HEK293 (cell line): ENCODE results near the gene TSPOAP1.

ENCODE experiments used
- CTCF ChIP-seq: fragments of 450-650 bp; formaldehyde crosslinking; IDR thresholded peaks from 2 replicates; pipeline ENCODE4 v1.5.1; 2016; ENCODE audit warnings: missing biosample characterization, missing genetic modification characterization
- OVOL3 ChIP-seq: fragments of 450-650 bp; formaldehyde crosslinking; IDR thresholded peaks from 2 replicates; pipeline ENCODE4 v1.5.1; 2016; ENCODE audit warnings: missing biosample characterization, missing genetic modification characterization
- REST ChIP-seq: fragments of 450-650 bp; formaldehyde crosslinking; IDR thresholded peaks from 2 replicates; pipeline ENCODE4 v1.5.1; 2016; ENCODE audit warnings: missing biosample characterization, missing genetic modification characterization
- TCF7L2 ChIP-seq: IDR thresholded peaks from 2 replicates; pipeline ENCODE4 v1.6.1; 2011; ENCODE audit warnings: low read depth, mild to moderate bottlenecking, inconsistent platforms, low read length, moderate library complexity, borderline replicate concordance
- YY1 ChIP-seq: fragments of 450-650 bp; formaldehyde crosslinking; IDR thresholded peaks from 2 replicates; pipeline ENCODE4 v1.5.1; 2018; ENCODE audit warnings: missing biosample characterization, missing genetic modification characterization
- ZBTB17 ChIP-seq: fragments of 450-650 bp; formaldehyde crosslinking; IDR thresholded peaks from 2 replicates; pipeline ENCODE4 v1.5.1; 2016; ENCODE audit warnings: missing biosample characterization, missing genetic modification characterization
- ZBTB49 ChIP-seq: fragments of 450-650 bp; formaldehyde crosslinking; IDR thresholded peaks from 2 replicates; pipeline ENCODE4 v1.5.1; 2016; ENCODE audit warnings: missing biosample characterization, missing genetic modification characterization, low read depth
- ZNF266 ChIP-seq: fragments of 450-650 bp; formaldehyde crosslinking; IDR thresholded peaks from 2 replicates; pipeline ENCODE4 v1.5.1; 2016; ENCODE audit warnings: missing biosample characterization, missing genetic modification characterization, low read depth
- ZNF416 ChIP-seq: fragments of 450-650 bp; formaldehyde crosslinking; IDR thresholded peaks from 2 replicates; pipeline ENCODE4 v1.5.1; 2016; ENCODE audit warnings: missing biosample characterization, missing genetic modification characterization
- ZNF513 ChIP-seq: fragments of 450-650 bp; IDR thresholded peaks from 2 replicates; pipeline ENCODE4 v1.5.1; 2018; ENCODE audit warnings: missing biosample characterization, missing genetic modification characterization
- ZNF560 ChIP-seq: fragments of 450-650 bp; formaldehyde crosslinking; IDR thresholded peaks from 2 replicates; pipeline ENCODE4 v1.5.1; 2017; ENCODE audit warnings: missing biosample characterization, missing genetic modification characterization, borderline replicate concordance
- ZNF571 ChIP-seq: fragments of 450-650 bp; formaldehyde crosslinking; IDR thresholded peaks from 2 replicates; pipeline ENCODE4 v1.5.0; 2017; ENCODE audit warnings: missing biosample characterization, missing genetic modification characterization
- ZNF621 ChIP-seq: fragments of 450-650 bp; formaldehyde crosslinking; IDR thresholded peaks from 2 replicates; pipeline ENCODE4 v1.5.1; 2017; ENCODE audit warnings: missing biosample characterization, missing genetic modification characterization

GRCh38 chr17:58344791-58345157 lies 16.2 kb upstream of the TSPOAP1 start:
- no peak for TF ChIP-seq CTCF (tag by site-specific recombination)
- TF ChIP-seq TCF7L2 = no peak
- no peak for TF ChIP-seq ZNF571 (tag by site-specific recombination)
- TF ChIP-seq YY1 (tag by site-specific recombination) = no peak
- no peak for TF ChIP-seq ZNF416 (tag by site-specific recombination)
- TF ChIP-seq ZBTB17 = no peak
- no peak for TF ChIP-seq REST (tag by site-specific recombination)
- no peak for TF ChIP-seq ZNF266 (tag by site-specific recombination)
- TF ChIP-seq ZBTB49 = no peak
- no peak for TF ChIP-seq ZNF513 (tag by site-specific recombination)
- TF ChIP-seq OVOL3 (tag by site-specific recombination) = no peak
- no peak for TF ChIP-seq ZNF621
- no peak for TF ChIP-seq ZNF560 (tag by site-specific recombination)
